ENCODE data around the gene SNCB.
"Not testable (repeated sequence)": the region's sequence is repeated elsewhere in the genome, so short reads cannot be mapped to it uniquely, and the experiment has no call there.

SNCB gene

GRCh38 chr5:176621661-176622079, 8.7 kb downstream of the SNCB start:
- no peak for DNase-seq

- peak in 2 of 6 experiments; percentile 10 to 27 for DNase-seq
These were observed 9.9 kb downstream of the SNCB start for GRCh38 chr5:176620333-176620981.

- no peak for DNase-seq
These were observed 10.6 kb downstream of the SNCB start for GRCh38 chr5:176619569-176620332.

- peak; percentile 41 to 72 (median 58) for DNase-seq
These were observed 11.1 kb downstream of the SNCB start for GRCh38 chr5:176619203-176619568.

GRCh38 chr5:176618783-176619182, 11.6 kb downstream of the SNCB start:
- peak in 1 of 6 experiments; percentile 31 for DNase-seq

GRCh38 chr5:176616511-176616910, 13.8 kb downstream of the SNCB start:
- no peak for DNase-seq

DNA sequence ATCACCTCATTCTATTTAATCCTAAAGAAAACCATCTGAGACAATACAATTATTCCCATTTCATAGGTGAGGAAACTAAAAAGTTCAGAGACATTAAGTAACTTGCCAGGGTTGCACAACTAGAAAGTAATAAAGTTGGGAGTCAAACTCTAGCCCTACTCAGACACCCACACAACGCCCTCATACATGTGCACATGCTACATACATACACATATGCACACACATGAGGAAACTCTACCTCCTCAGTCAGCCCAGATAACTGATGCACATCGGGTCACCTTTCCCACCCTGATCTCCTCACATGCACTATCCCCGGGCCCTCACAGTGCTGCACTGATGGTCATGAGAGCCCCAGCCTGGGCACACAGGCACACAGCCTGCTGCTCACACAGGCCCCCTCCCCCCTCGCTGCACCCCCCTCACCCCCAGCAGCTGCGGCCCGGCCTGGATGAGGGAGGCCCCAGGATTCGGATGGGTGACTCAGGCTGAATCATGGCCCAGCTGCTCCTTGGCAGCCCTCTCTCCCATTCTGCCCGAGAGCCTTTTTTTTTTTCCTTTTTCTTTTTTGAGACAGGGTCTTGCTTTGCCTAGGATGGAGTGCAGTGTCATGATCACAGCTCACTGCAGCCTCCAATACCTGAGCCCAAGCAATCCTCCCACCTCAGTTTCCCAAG, 15.4 kb downstream of the SNCB start:
- DNase-seq, result no peak

GRCh38 chr5:176612855-176613254, 17.5 kb downstream of the SNCB start:
- DNase-seq, result no peak

DNA sequence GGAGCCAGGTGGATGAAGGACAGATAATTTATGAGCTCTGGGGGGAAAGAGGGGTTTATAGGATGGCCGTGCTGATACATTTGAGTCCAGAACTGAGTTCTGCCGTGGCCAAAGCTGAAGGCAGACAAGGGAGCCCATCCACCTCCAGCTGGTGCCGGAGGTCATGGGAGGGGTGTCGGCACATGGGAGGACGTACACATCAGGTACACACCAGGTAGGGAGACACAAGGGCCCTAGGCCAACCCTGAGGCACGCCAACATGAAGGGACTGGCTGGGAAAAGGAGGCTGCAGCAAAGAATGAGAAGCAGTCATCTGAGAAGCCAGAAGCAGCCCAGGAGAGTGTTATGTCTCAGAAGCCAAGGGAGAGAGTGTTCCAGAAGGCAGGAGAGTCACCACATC, 18.3 kb downstream of the SNCB start:
- no peak for DNase-seq

DNA sequence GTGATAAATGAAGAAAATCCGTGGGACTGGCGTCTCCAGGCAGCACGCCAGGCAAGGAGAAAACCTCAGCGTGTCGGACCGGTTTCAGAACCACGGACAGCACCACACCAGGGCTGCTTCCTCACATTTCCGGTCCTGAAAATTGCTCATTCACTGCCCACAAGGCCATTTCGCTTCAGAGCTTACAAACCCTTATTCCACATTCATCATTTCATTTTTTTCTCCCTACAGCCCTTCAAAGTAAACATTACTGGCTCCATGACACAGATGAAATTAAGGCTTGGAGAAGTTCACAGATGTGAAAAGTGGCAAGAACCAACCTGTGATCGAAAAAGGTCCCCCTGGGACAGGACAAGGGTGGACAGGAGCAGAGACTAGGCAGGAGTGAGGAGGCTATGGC, 18.9 kb downstream of the SNCB start:
- peak; percentile 9 to 60 (median 38) for DNase-seq

- DNase-seq, result no peak
These were observed 19.9 kb downstream of the SNCB start for GRCh38 chr5:176610435-176610773.

- DNase-seq, result peak in 3 of 6 experiments; percentile 15 to 40 (median 22)
These were observed 20.5 kb downstream of the SNCB start, which contains the start of gene GPRIN1 for GRCh38 chr5:176609724-176610434. Gene GPRIN1, minus strand, starts transcription at chr5:176610156. Its CDS starts 10,322 bp downstream, at chr5:176599834.

DNA sequence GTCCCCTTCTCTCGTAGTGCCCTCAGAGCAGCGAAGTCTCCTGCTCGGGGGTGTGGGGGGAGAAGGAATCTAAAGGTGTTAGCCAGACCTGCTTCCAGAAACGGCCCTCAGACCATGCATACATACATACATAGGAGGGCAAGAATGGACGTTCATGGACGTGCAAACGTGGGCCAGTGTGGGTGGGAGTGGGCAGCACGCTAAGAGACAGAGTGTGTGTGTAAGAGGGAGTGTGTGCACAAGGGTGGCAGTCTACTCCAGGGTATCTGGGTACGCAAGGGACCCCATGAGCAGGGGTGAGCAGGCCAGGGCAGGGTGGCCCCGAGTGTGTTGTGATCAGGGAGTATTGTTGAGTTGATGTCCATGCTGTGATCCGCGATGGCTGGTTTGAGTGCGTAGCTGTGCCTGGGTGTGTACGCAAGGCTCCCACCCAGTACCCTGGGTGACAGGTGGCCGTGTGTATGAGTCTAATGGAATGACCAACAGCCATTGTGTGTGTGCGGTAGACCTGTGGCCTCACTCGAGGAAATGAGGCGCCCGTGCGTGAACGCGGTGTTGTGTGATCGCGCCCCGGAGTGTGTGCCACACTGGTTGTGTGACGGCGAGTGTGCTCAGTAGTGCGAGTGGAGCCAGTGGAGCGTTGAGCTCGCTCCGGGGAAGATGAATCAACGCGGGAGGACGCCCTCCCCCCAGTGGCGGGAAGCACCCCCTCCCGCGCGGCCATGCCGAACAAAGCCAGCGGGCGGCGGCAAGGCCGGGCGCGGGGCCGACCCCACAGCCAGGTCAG, 21.2 kb downstream of the SNCB start:
- DNase-seq, result no peak

DNA sequence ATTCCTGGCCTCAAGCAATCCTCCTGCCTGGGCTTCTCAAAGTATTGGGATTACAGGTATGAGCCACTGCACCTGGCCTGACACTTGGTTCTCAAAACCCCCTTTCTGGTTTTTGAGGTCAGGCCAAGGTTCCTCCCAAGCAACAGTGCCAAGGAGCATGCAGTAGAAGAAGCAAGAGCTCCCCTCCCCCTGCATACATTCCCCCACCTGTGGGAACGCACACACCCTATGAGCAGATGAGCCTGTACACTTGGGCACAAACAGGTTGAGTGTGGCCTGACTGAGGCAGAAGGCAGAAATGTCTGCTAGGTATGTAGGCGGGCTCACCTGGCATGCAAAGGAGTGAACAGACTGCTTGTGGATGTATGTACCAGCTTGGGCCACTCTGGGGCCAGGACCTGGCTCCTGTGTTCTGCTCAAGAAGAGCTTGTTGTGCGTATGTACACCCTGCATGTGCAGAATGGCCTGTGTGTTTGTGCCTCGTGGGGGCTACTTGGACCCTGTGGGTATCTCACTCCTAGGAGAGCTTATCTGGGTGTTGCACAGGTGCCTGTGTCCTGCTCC, 22.1 kb downstream of the SNCB start:
- DNase-seq, result no peak

DNA sequence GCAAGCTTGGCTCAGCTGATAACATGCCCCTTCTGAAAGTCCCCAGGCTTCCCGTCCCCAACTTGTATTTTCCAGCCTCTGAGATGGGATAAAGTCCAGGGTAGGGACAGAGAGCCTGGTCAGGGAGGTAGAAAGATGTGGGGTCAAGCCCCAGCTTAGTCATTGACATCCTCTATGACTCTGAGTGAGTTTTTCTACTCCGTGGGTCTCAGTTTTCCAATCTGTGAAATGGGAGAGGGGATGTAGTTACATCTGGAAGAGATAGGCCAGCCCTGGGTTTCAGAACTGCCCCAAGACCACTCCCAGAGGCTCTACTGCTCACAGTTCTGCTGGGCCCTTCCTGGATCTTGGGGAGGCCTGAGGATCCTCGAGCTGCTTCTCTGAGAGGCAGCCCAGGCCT, 23.5 kb downstream of the SNCB start:
- DNase-seq, result no peak

DNA sequence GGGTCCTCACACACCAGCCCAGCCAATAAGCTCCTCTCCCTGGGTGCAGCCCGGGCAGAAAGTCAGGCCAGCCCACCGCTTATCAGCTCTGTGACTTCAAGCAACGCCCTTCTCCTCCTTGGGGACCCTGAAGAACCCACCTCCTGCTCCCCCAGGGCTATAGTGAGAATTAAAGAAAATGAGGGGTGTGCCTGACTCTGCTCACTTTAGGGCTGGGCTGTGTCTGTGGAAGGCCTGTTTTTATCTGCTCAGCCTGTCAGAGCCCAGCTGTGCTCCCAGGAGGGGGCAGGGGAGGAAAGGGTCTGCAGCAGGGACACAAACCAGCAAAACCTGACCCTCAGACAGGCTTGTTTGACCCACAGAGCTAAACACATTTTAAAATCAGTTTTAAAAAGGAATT, 24.3 kb downstream of the SNCB start:
- no peak for DNase-seq

DNA sequence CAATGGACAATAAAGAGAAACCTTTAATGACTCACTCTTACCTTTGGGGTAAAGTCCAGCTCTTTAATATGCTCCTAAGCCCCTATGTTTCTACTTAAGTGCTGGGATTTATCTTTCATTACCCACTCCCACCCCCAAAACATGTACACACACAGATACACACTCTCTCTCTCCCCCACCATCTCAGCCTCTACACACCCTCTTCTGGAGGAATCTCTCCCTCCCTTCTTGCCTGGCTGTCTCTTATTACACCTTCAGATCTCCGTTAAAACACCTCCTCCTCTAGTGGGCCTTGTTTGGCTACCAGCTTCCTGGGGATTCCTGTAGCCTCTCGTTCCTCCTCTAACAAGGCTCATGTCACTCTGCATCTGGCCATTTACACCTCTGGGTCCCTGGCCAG, 27.2 kb downstream of the SNCB start:
- no peak for DNase-seq

GRCh38 chr5:176601901-176602482, 28.3 kb downstream of the SNCB start:
- no peak for DNase-seq

DNA sequence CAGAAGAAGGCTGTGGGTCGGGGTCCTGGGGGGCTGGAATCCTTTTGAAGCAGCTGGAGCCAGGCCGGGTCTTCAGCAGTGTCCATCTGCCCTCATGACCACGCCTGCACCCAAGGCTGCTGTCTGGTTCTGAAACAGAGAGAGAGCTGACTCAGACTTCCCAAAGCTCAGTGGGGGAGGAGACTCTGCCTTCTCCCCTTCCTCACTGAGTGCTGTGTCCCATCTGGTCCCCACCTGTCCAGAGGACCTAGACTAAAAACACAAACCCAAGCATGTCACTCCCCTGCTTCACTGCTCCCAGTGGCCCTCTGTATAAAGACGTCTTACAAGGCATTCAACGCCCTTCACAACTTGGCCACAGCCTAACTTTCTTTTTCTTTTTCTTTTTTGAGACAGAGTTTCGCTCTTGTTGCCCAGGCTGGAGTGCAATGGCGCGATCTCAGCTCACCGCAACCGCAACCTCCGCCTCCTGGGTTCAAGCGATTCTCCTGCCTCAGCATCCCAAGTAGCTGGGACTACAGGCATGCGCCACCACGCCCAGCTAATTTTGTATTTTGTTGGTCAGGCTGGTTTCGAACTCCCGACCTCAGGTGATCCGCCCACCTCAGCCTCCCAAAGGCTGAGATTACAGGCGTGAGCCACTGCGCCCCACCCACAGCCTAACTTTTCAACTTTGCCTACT, 30.4 kb downstream of the SNCB start:
- DNase-seq, result not testable (repeated sequence)

DNA sequence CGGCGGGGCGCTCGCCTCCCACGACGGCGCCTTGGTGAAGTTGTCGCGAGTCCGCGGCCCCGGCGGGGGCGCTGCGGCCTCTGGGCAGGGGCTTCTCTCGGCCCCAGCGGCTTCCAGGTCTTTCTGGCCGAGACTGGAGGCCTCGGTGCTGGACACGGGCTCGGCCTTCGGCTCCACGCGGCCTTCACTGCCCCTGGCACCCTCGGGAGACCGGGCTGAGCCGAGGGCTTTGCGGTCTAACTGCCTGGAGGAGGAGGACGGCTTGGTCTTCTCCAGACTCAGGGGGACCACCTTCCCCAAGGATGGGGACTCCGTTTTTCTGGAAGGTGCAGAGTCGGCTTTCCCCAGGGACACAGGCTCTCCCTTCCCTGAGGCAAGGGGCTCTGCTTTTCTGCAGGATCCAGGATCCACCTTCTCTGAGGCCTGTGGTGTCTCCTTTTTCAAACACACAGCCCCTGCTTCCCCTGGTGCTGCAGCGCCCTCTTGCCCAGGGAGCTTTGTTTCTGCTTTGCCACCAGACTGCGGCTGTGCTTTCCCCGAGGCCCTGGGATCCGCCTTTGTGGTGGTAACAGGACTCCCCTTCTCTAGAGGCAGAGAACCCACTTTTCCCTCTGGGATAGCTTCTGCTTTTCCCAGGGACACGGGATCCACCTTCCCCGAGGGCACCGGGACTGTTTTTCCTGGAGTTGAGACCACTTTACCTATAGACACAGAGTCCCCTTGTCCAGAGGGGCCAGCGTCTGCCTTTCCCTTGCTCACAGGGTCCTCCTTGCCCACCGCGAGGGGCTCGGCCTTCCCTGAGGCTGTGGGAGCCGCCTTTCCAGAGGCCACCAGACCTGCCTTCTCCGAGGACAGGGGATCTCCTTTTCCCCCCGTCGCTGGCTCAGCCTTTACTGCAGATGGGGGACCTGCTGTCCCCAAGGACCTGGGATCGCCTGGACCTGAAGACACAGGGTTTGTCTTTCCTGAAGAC, 32.6 kb downstream of the SNCB start:
- peak in 1 of 6 experiments; percentile 17 for DNase-seq
